A673 (cell line): Measurements from ENCODE around the gene MCRIP1.

ENCODE experiments used
- EZH2 ChIP-seq: fragments of 200-600 bp; sonication (generic); IDR thresholded peaks from 2 replicates; pipeline ENCODE4 v1.6.1; 2017; ENCODE audit warnings: borderline replicate concordance, low read depth, mild to moderate bottlenecking, mixed read lengths, antibody characterized with exemption, low read length; ENCODE audit not compliant: poor library complexity, severe bottlenecking
- TF ChIP-seq, protein P1 (sequence below): fragments of 300-800, 200-600 bp; sonication (generic); conservative IDR thresholded peaks from 2 replicates; pipeline ENCODE4 v1.5.1; 2017; ENCODE audit warnings: low read depth, mild to moderate bottlenecking, antibody characterized with exemption, low read length, moderate library complexity, mixed read lengths

DNA sequence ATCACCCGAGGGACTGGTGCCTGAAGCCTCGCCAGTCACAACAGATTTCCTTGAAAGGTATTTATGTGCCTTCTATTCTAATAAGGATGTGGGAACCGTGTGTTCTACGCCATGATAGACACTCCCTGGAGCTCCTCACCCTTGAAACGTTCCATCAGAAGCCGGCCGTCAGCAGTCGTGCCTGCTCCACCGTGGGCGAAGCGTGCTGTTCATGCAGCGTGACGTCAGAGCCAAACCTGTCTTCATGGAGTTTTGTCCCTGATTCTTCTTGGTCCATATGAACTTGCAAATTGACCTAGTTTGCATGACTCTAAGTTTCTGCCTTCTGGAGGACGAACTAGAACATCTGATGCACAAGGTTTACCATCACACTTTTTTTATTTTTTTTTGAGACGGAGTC, 6.2 kb upstream of the MCRIP1 start:
- TF ChIP-seq, protein P1, sequence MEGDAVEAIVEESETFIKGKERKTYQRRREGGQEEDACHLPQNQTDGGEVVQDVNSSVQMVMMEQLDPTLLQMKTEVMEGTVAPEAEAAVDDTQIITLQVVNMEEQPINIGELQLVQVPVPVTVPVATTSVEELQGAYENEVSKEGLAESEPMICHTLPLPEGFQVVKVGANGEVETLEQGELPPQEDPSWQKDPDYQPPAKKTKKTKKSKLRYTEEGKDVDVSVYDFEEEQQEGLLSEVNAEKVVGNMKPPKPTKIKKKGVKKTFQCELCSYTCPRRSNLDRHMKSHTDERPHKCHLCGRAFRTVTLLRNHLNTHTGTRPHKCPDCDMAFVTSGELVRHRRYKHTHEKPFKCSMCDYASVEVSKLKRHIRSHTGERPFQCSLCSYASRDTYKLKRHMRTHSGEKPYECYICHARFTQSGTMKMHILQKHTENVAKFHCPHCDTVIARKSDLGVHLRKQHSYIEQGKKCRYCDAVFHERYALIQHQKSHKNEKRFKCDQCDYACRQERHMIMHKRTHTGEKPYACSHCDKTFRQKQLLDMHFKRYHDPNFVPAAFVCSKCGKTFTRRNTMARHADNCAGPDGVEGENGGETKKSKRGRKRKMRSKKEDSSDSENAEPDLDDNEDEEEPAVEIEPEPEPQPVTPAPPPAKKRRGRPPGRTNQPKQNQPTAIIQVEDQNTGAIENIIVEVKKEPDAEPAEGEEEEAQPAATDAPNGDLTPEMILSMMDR: no peak
- TF ChIP-seq EZH2: no peak
